GM12891 (cell line): ENCODE results near the gene CACNB4.

Experiments used
- POLR2AphosphoS5 ChIP-seq: IDR thresholded peaks from 2 replicates; pipeline ENCODE4 v1.6.1; 2011; ENCODE audit warnings: low read depth, low read length, control low read depth
- TAF1 ChIP-seq: IDR thresholded peaks from 2 replicates; pipeline ENCODE4 v1.6.1; 2011; ENCODE audit warnings: low read depth, low read length, control low read depth

- TF ChIP-seq TAF1 (no peak), POLR2AphosphoS5 (no peak)
Measured at GRCh38 chr2:152094014-152094413, 4.8 kb downstream of the CACNB4 start.
